HEK293 (cell line): ENCODE measurements around the gene GAPDHS.

Experiments used
- SP2 ChIP-seq: fragments of 450-650 bp; formaldehyde crosslinking; IDR thresholded peaks from 2 replicates; pipeline ENCODE4 v1.5.1; 2016; ENCODE audit warnings: missing biosample characterization, missing genetic modification characterization
- TCF7L2 ChIP-seq: IDR thresholded peaks from 2 replicates; pipeline ENCODE4 v1.6.1; 2011; ENCODE audit warnings: low read depth, mild to moderate bottlenecking, inconsistent platforms, low read length, moderate library complexity, borderline replicate concordance
- ZNF114 ChIP-seq: fragments of 450-650 bp; formaldehyde crosslinking; IDR thresholded peaks from 2 replicates; pipeline ENCODE4 v1.5.0; 2017; ENCODE audit warnings: missing biosample characterization, missing genetic modification characterization
- ZNF121 ChIP-seq: fragments of 450-650 bp; formaldehyde crosslinking; IDR thresholded peaks from 2 replicates; pipeline ENCODE4 v1.5.1; 2016; ENCODE audit warnings: missing biosample characterization, missing genetic modification characterization
- ZNF16 ChIP-seq: fragments of 450-650 bp; formaldehyde crosslinking; IDR thresholded peaks from 2 replicates; pipeline ENCODE4 v1.5.1; 2016; ENCODE audit warnings: low read depth, missing biosample characterization, missing genetic modification characterization
- ZNF292 ChIP-seq: fragments of 450-650 bp; formaldehyde crosslinking; IDR thresholded peaks from 2 replicates; pipeline ENCODE4 v1.5.1; 2016; ENCODE audit warnings: low read depth, missing biosample characterization, missing genetic modification characterization, borderline replicate concordance
- TF ChIP-seq, protein P1 (sequence below): fragments of 450-650 bp; formaldehyde crosslinking; conservative IDR thresholded peaks from 2 replicates; pipeline ENCODE4 v1.5.1; 2016; ENCODE audit warnings: low read depth, missing biosample characterization, missing genetic modification characterization
- TF ChIP-seq, protein P2 (sequence below): fragments of 450-650 bp; formaldehyde crosslinking; IDR thresholded peaks from 2 replicates; pipeline ENCODE4 v1.5.1; 2016; ENCODE audit warnings: missing biosample characterization, missing genetic modification characterization
- TF ChIP-seq, protein P3 (sequence below): fragments of 450-650 bp; formaldehyde crosslinking; IDR thresholded peaks from 2 replicates; pipeline ENCODE4 v1.5.1; 2016; ENCODE audit warnings: missing biosample characterization, missing genetic modification characterization

DNA sequence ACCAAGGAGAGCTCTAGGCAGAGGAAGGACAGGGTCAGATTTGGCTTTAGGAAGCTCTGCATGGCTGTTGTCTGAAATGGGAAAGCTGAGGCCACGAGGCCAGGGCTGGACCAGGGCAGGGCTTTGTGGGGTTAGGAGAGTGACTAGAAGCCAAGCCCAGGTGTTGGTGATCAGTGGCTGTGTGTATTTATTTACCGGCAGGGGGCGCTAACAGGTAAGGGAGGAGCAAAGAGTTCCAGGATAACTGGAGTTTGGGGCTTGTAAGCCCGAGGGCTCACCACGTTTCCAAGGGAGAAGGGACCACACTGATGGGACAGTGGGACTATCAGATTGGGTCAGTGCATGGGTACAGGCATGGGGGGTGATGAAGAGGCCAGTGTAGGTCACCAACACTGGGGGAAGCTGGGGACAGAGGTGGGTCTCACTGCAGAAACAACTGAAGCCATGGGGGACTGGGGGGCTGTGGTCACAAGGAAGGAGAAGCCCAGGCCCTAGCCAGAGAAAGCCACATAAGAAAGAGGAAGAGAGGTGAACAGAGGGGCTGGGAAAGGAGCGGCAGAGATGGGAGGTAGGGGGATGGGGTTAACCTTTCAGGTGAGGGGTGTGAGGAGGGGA, 16.0 kb downstream of the GAPDHS start:
- TF ChIP-seq TCF7L2 (no peak), ZNF16 (tag by site-specific recombination) (no peak), ZNF121 (tag by site-specific recombination) (no peak), ZNF114 (tag by site-specific recombination) (no peak), SP2 (no peak; the same call in 1 of the 2 replicates), ZNF292 (no peak)
- TF ChIP-seq, protein P1, sequence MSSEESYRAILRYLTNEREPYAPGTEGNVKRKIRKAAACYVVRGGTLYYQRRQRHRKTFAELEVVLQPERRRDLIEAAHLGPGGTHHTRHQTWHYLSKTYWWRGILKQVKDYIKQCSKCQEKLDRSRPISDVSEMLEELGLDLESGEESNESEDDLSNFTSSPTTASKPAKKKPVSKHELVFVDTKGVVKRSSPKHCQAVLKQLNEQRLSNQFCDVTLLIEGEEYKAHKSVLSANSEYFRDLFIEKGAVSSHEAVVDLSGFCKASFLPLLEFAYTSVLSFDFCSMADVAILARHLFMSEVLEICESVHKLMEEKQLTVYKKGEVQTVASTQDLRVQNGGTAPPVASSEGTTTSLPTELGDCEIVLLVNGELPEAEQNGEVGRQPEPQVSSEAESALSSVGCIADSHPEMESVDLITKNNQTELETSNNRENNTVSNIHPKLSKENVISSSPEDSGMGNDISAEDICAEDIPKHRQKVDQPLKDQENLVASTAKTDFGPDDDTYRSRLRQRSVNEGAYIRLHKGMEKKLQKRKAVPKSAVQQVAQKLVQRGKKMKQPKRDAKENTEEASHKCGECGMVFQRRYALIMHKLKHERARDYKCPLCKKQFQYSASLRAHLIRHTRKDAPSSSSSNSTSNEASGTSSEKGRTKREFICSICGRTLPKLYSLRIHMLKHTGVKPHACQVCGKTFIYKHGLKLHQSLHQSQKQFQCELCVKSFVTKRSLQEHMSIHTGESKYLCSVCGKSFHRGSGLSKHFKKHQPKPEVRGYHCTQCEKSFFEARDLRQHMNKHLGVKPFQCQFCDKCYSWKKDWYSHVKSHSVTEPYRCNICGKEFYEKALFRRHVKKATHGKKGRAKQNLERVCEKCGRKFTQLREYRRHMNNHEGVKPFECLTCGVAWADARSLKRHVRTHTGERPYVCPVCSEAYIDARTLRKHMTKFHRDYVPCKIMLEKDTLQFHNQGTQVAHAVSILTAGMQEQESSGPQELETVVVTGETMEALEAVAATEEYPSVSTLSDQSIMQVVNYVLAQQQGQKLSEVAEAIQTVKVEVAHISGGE (tag by site-specific recombination) = no peak
- TF ChIP-seq, protein P2, sequence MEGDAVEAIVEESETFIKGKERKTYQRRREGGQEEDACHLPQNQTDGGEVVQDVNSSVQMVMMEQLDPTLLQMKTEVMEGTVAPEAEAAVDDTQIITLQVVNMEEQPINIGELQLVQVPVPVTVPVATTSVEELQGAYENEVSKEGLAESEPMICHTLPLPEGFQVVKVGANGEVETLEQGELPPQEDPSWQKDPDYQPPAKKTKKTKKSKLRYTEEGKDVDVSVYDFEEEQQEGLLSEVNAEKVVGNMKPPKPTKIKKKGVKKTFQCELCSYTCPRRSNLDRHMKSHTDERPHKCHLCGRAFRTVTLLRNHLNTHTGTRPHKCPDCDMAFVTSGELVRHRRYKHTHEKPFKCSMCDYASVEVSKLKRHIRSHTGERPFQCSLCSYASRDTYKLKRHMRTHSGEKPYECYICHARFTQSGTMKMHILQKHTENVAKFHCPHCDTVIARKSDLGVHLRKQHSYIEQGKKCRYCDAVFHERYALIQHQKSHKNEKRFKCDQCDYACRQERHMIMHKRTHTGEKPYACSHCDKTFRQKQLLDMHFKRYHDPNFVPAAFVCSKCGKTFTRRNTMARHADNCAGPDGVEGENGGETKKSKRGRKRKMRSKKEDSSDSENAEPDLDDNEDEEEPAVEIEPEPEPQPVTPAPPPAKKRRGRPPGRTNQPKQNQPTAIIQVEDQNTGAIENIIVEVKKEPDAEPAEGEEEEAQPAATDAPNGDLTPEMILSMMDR (tag by site-specific recombination) = peak; percentile 98
- TF ChIP-seq, protein P3, sequence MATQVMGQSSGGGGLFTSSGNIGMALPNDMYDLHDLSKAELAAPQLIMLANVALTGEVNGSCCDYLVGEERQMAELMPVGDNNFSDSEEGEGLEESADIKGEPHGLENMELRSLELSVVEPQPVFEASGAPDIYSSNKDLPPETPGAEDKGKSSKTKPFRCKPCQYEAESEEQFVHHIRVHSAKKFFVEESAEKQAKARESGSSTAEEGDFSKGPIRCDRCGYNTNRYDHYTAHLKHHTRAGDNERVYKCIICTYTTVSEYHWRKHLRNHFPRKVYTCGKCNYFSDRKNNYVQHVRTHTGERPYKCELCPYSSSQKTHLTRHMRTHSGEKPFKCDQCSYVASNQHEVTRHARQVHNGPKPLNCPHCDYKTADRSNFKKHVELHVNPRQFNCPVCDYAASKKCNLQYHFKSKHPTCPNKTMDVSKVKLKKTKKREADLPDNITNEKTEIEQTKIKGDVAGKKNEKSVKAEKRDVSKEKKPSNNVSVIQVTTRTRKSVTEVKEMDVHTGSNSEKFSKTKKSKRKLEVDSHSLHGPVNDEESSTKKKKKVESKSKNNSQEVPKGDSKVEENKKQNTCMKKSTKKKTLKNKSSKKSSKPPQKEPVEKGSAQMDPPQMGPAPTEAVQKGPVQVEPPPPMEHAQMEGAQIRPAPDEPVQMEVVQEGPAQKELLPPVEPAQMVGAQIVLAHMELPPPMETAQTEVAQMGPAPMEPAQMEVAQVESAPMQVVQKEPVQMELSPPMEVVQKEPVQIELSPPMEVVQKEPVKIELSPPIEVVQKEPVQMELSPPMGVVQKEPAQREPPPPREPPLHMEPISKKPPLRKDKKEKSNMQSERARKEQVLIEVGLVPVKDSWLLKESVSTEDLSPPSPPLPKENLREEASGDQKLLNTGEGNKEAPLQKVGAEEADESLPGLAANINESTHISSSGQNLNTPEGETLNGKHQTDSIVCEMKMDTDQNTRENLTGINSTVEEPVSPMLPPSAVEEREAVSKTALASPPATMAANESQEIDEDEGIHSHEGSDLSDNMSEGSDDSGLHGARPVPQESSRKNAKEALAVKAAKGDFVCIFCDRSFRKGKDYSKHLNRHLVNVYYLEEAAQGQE (tag by site-specific recombination) = no peak
